HG03103 (cell line): ENCODE results near the gene PARD6G.
A peak's percentile ranks its signal among the peaks of the same experiment; 100 is the strongest.

Experiments used
- ATAC-seq: cut with Tn5 transposase; IDR thresholded peaks from one replicate; pipeline ENCODE4 v1.9.1; 2021; ENCODE audit warnings: low read depth; ENCODE audit not compliant: unreplicated experiment

Gene PARD6G

GRCh38 chr18:80157708-80158343 is 89.5 kb downstream of the PARD6G start:
- ATAC-seq, result no peak

- ATAC-seq, result peak; percentile 77
Observed at GRCh38 chr18:80154293-80154692, 93.0 kb downstream of the PARD6G start.

GRCh38 chr18:80149667-80150066 is 97.6 kb downstream of the PARD6G start:
- no peak for ATAC-seq

- ATAC-seq, result no peak
Observed at GRCh38 chr18:80148326-80149199, 98.8 kb downstream of the PARD6G start.

- peak; percentile 92 for ATAC-seq
Observed at GRCh38 chr18:80147418-80148325, 99.6 kb downstream of the PARD6G start.

- ATAC-seq, result peak; percentile 29
Observed at GRCh38 chr18:80147037-80147417, 100.3 kb downstream of the PARD6G start.

GRCh38 chr18:80145196-80145804 is 102.0 kb downstream of the PARD6G start:
- ATAC-seq, result no peak

GRCh38 chr18:80143881-80144280 is 103.4 kb downstream of the PARD6G start:
- ATAC-seq, result no peak

GRCh38 chr18:80140455-80140985 is 106.8 kb downstream of the PARD6G start:
- no peak for ATAC-seq

GRCh38 chr18:80137976-80138375 is 109.3 kb downstream of the PARD6G start:
- ATAC-seq, result no peak

- no peak for ATAC-seq
Observed at GRCh38 chr18:80137137-80137536, 110.2 kb downstream of the PARD6G start.

- ATAC-seq, result no peak
Observed at GRCh38 chr18:80136679-80137078, 110.6 kb downstream of the PARD6G start.

- no peak for ATAC-seq
Observed at GRCh38 chr18:80135136-80135535, 112.2 kb downstream of the PARD6G start.

- ATAC-seq, result no peak
Observed at GRCh38 chr18:80133124-80133523, 114.2 kb downstream of the PARD6G start.

- ATAC-seq, result no peak
Observed at GRCh38 chr18:80132180-80132812, 115.0 kb downstream of the PARD6G start.

GRCh38 chr18:80130555-80130954 is 116.8 kb downstream of the PARD6G start:
- ATAC-seq, result no peak

GRCh38 chr18:80129672-80130367 is 117.5 kb downstream of the PARD6G start:
- ATAC-seq, result no peak

- no peak for ATAC-seq
Observed at GRCh38 chr18:80127635-80128034, 119.7 kb downstream of the PARD6G start.

GRCh38 chr18:80126797-80127196 is 120.5 kb downstream of the PARD6G start:
- no peak for ATAC-seq
